Measurements from ENCODE around the gene CLIP1. TPM values are rescaled to one million over a fixed set of nuclear protein-coding genes. Genes with fewer than 3 reads are reported as not detected.
"Not testable (repeated sequence)": the region's sequence is repeated elsewhere in the genome, so short reads cannot be mapped to it uniquely, and the experiment has no call there.

CLIP1 gene
- total RNA-seq, 1 experiment from 2014 or later: 42.9 TPM

GRCh38 chr12:122446390-122446789, 23.9 kb upstream of the CLIP1 start:
- H3K27me3 ChIP-seq (ENCODE audit: insufficient read depth, low read length); H3K9me3 ChIP-seq (ENCODE audit: control insufficient read depth in 1 of 2, insufficient read depth in 1 of 2, low read depth in 1 of 2, low read length in 2 of 2); H3K4me3 ChIP-seq (replicated peaks in 1 of 2; ENCODE audit: low read depth in 1 of 2, low read length in 2 of 2); H3K36me3 ChIP-seq (ENCODE audit: control insufficient read depth in 1 of 2, insufficient read depth in 2 of 2, low read length in 2 of 2); DNase-seq (ENCODE audit: low read depth, low spot score); BruUV-seq (replicated peaks); POLR2A ChIA-PET; H4K20me1 ChIP-seq (ENCODE audit: insufficient read depth); H3K27ac ChIP-seq (ENCODE audit: low read depth, low read length); RAD21 ChIA-PET (ENCODE audit: low non-redundant PET in 1 of 2, low total read pairs in 2 of 2, uncharacterized antibody in 2 of 2, unreplicated experiment in 2 of 2); H3K79me2 ChIP-seq (ENCODE audit: insufficient read depth, low read length); intact Hi-C loops (cut with micrococcal nuclease); H3K9ac ChIP-seq (ENCODE audit: low read length); H3K9me2 ChIP-seq (ENCODE audit: insufficient read depth): not testable (repeated sequence)
- H2AFZ ChIP-seq (ENCODE audit: low read depth, low read length, poor library complexity, severe bottlenecking): peak overlapping the region; percentile 85
- peak overlapping the region; percentile 48 for H3K4me2 ChIP-seq (ENCODE audit: low read length)
- peaks cover 12 to 27% of the 10 kb centered on the region in 2 experiments; a peak in 3 of 4 replicates for H3K4me1 ChIP-seq (ENCODE audit: control insufficient read depth in 1 of 2, insufficient read depth in 2 of 2, low read length in 2 of 2)
- CTCF ChIA-PET: interaction anchor here (1.6 kb wide), 1 partner anchor 25 kb away, joined by 5 read pairs; no protein-coding TSS in a partner anchor
- peak; percentile 7; the same call in 1 of the 2 replicates for ATAC-seq

GRCh38 chr12:122444071-122444470, 21.6 kb upstream of the CLIP1 start:
- DNase-seq (ENCODE audit: low read depth, low spot score); RAD21 ChIA-PET (ENCODE audit: low non-redundant PET in 1 of 2, low total read pairs in 2 of 2, uncharacterized antibody in 2 of 2, unreplicated experiment in 2 of 2); H3K9me2 ChIP-seq (ENCODE audit: insufficient read depth); H3K4me3 ChIP-seq (replicated peaks in 1 of 2; ENCODE audit: low read depth in 1 of 2, low read length in 2 of 2); H3K27ac ChIP-seq (ENCODE audit: low read depth, low read length); H4K20me1 ChIP-seq (ENCODE audit: insufficient read depth); H3K36me3 ChIP-seq (ENCODE audit: control insufficient read depth in 1 of 2, insufficient read depth in 2 of 2, low read length in 2 of 2); CTCF ChIA-PET; BruUV-seq (replicated peaks); H3K4me2 ChIP-seq (ENCODE audit: low read length); intact Hi-C loops (cut with micrococcal nuclease); H3K27me3 ChIP-seq (ENCODE audit: insufficient read depth, low read length); ATAC-seq; H3K9ac ChIP-seq (ENCODE audit: low read length); H3K9me3 ChIP-seq (ENCODE audit: control insufficient read depth in 1 of 2, insufficient read depth in 1 of 2, low read depth in 1 of 2, low read length in 2 of 2); POLR2A ChIA-PET; H2AFZ ChIP-seq (ENCODE audit: low read depth, low read length, poor library complexity, severe bottlenecking); H3K79me2 ChIP-seq (ENCODE audit: insufficient read depth, low read length): not testable (repeated sequence)
- peaks cover 6 to 18% of the 10 kb centered on the region in 2 experiments; a peak in 3 of 4 replicates for H3K4me1 ChIP-seq (ENCODE audit: control insufficient read depth in 1 of 2, insufficient read depth in 2 of 2, low read length in 2 of 2)

GRCh38 chr12:122438822-122439221, 16.4 kb upstream of the CLIP1 start:
- H3K9ac ChIP-seq (ENCODE audit: low read length); H3K36me3 ChIP-seq (ENCODE audit: control insufficient read depth in 1 of 2, insufficient read depth in 2 of 2, low read length in 2 of 2); BruUV-seq (replicated peaks); ATAC-seq; H3K27ac ChIP-seq (ENCODE audit: low read depth, low read length); H2AFZ ChIP-seq (ENCODE audit: low read depth, low read length, poor library complexity, severe bottlenecking); DNase-seq (ENCODE audit: low read depth, low spot score); H3K9me2 ChIP-seq (ENCODE audit: insufficient read depth); H3K4me3 ChIP-seq (replicated peaks in 1 of 2; ENCODE audit: low read depth in 1 of 2, low read length in 2 of 2); H3K9me3 ChIP-seq (ENCODE audit: control insufficient read depth in 1 of 2, insufficient read depth in 1 of 2, low read depth in 1 of 2, low read length in 2 of 2); H3K79me2 ChIP-seq (ENCODE audit: insufficient read depth, low read length); POLR2A ChIA-PET; intact Hi-C loops (cut with micrococcal nuclease); H3K27me3 ChIP-seq (ENCODE audit: insufficient read depth, low read length); H4K20me1 ChIP-seq (ENCODE audit: insufficient read depth); H3K4me2 ChIP-seq (ENCODE audit: low read length); H3K4me1 ChIP-seq (ENCODE audit: control insufficient read depth in 1 of 2, insufficient read depth in 2 of 2, low read length in 2 of 2); RAD21 ChIA-PET (ENCODE audit: low non-redundant PET in 1 of 2, low total read pairs in 2 of 2, uncharacterized antibody in 2 of 2, unreplicated experiment in 2 of 2): not testable (repeated sequence)
- CTCF ChIA-PET: interaction anchor here (0.5 kb wide), 1 partner anchor 40 kb away, joined by 3 read pairs; no protein-coding TSS in a partner anchor

Data from HCT116 (cell line).